Activated CD8-positive, alpha-beta memory T cell treated with anti-CD3 and anti-CD28 coated beads, Interleukin-2, amount 10 ng/mL, durations not matched to agents 7 days and 5 days (primary cell): ENCODE measurements around the gene XIRP1. TPM values are rescaled to one million over a fixed set of nuclear protein-coding genes. Genes with fewer than 3 reads are reported as not detected.

Experiments
- microRNA-seq: library from miRNA; unstranded; fragments of <30 nt; microRNA quantifications from one replicate; pipeline ENCODE4 v1.2.0, GENCODE V29; 2022
- total RNA-seq, 2 experiments: library from RNA; stranded (reverse); gene quantifications; one replicate each; pipeline ENCODE4 v1.2.3, GENCODE V29; 2021

The XIRP1 gene
- total RNA-seq, 2 experiments from 2014 or later: 0.06 to 1.0 TPM

Small RNAs within 50 kb of the gene (microRNA-seq; reads per million reads assigned to microRNA genes)
- gene MIR6822: not detected

Other genes with a start within 250 kb of the XIRP1 start
- under 1 TPM; 0.03 to 0.05 TPM for gene SCN11A, start 140.7 kb downstream of the XIRP1 start, total RNA-seq
- 10 to 100 TPM; 25.7 to 34.5 TPM for gene WDR48, start 140.6 kb downstream of the XIRP1 start, total RNA-seq
- 10 to 100 TPM; 28.8 to 32.0 TPM for gene GORASP1, start 85.0 kb downstream of the XIRP1 start, total RNA-seq
- gene TTC21A, start 84.9 kb downstream of the XIRP1 start, total RNA-seq: 1 to 10 TPM; 1.9 to 8.3 TPM
- 10 to 100 TPM; 15.6 to 20.2 TPM for gene CSRNP1, start 39.0 kb downstream of the XIRP1 start, total RNA-seq
- 1 to 10 TPM in 1 of 2 experiments, under 1 TPM in 1; 0.41 to 3.7 TPM for gene CX3CR1, start 87.4 kb upstream of the XIRP1 start, total RNA-seq
- gene CCR8, start 137.1 kb upstream of the XIRP1 start, total RNA-seq: 10 to 100 TPM in 1 of 2 experiments, 1 to 10 TPM in 1; 3.7 to 47.6 TPM
- gene SLC25A38, start 190.8 kb upstream of the XIRP1 start, total RNA-seq: 10 to 100 TPM; 36.2 to 55.9 TPM
- 1,000 to 10,000 TPM; 1,232 to 1,591 TPM for gene RPSA, start 214.1 kb upstream of the XIRP1 start, total RNA-seq